ENCODE measurements around the gene SDK2. TPM values are rescaled to one million over a fixed set of nuclear protein-coding genes. Genes with fewer than 3 reads are reported as not detected.

SDK2 gene
- total and polyA plus RNA-seq, 9 of the 15 experiments (the other 6 are each of a cell fraction or from before 2014, with no cell fraction given) = 0.04 TPM; not detected in 8

DNA sequence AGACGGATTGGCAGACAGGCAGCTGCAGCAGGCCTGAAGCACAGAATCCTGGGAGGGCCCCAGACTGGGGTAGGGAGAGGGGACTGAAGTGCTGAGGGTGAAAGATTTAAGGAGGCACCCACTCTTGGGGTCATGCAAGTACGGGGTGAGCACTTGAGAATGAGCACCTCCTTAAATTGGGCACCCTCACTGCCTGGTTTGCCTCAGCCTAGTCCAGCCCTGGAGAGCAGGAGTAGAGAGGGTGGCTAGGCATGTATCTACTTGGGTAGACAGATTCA lies 178.4 kb downstream of the SDK2 start:
- Histone ChIP-seq H3K9me1 (ENCODE audit: control insufficient read depth, insufficient read depth, low read length) (no peaks in the 10 kb centered on the region), H2AFZ (ENCODE audit: low read depth, low read length) (no peak overlapping the region), H3K27ac (ENCODE audit: extremely low read depth, low read depth, low read length) (no peak overlapping the region), H3K36me3 (ENCODE audit: control insufficient read depth, insufficient read depth, low read length) (no peaks in the 10 kb centered on the region), H3K4me1 (replicated peaks in 1 of 2; ENCODE audit: control insufficient read depth in 2 of 2, insufficient read depth in 2 of 2, low read length in 2 of 2) (no peaks in the 10 kb centered on the region), H3K27me3 (ENCODE audit: control insufficient read depth in 2 of 2, insufficient read depth in 2 of 2, low read length in 2 of 2) (peaks cover 0 to 13% of the 10 kb centered on the region in 2 experiments; a peak in 2 of 5 replicates), H3K4me2 (ENCODE audit: insufficient read depth, low read length) (no peak overlapping the region), H4K20me1 (replicated peaks; ENCODE audit: control insufficient read depth, insufficient read depth, low read length) (no peaks in the 10 kb centered on the region), H3K9ac (ENCODE audit: insufficient read depth in 1 of 2, low read depth in 2 of 2, low read length in 2 of 2) (no peak overlapping the region), H3K4me3 (no peak overlapping the region), H3K79me2 (ENCODE audit: control insufficient read depth, insufficient read depth, low read length) (no peaks in the 10 kb centered on the region), H3K9me3 (replicated peaks; ENCODE audit: control insufficient read depth, insufficient read depth, low read depth, low read length) (0 out of 2 replicates have a peak, but pooled peaks cover 3% of the 10 kb centered on the region)
- FAIRE-seq = no peak
- ATAC-seq = no peak
- in situ Hi-C loops (cut with MboI) (no loop called here), intact Hi-C loops (cut with micrococcal nuclease) (no loop called here)
- TF ChIP-seq TBL1XR1 (IDR thresholded peaks at IDR 0.05; ENCODE audit: low read length in 2 of 2) (no peak), DDX20 (tag; IDR thresholded peaks at IDR 0.05; ENCODE audit: low read depth) (no peak)
- TF ChIP-seq, protein P1, sequence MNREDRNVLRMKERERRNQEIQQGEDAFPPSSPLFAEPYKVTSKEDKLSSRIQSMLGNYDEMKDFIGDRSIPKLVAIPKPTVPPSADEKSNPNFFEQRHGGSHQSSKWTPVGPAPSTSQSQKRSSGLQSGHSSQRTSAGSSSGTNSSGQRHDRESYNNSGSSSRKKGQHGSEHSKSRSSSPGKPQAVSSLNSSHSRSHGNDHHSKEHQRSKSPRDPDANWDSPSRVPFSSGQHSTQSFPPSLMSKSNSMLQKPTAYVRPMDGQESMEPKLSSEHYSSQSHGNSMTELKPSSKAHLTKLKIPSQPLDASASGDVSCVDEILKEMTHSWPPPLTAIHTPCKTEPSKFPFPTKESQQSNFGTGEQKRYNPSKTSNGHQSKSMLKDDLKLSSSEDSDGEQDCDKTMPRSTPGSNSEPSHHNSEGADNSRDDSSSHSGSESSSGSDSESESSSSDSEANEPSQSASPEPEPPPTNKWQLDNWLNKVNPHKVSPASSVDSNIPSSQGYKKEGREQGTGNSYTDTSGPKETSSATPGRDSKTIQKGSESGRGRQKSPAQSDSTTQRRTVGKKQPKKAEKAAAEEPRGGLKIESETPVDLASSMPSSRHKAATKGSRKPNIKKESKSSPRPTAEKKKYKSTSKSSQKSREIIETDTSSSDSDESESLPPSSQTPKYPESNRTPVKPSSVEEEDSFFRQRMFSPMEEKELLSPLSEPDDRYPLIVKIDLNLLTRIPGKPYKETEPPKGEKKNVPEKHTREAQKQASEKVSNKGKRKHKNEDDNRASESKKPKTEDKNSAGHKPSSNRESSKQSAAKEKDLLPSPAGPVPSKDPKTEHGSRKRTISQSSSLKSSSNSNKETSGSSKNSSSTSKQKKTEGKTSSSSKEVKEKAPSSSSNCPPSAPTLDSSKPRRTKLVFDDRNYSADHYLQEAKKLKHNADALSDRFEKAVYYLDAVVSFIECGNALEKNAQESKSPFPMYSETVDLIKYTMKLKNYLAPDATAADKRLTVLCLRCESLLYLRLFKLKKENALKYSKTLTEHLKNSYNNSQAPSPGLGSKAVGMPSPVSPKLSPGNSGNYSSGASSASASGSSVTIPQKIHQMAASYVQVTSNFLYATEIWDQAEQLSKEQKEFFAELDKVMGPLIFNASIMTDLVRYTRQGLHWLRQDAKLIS (CRISPR knock-in tag; IDR thresholded peaks at IDR 0.05) = no peak
- TF ChIP-seq, protein P2, sequence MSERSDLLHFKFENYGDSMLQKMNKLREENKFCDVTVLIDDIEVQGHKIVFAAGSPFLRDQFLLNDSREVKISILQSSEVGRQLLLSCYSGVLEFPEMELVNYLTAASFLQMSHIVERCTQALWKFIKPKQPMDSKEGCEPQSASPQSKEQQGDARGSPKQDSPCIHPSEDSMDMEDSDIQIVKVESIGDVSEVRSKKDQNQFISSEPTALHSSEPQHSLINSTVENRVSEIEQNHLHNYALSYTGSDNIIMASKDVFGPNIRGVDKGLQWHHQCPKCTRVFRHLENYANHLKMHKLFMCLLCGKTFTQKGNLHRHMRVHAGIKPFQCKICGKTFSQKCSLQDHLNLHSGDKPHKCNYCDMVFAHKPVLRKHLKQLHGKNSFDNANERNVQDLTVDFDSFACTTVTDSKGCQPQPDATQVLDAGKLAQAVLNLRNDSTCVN (CRISPR knock-in tag; IDR thresholded peaks at IDR 0.05) = no peak
- TF ChIP-seq, protein P3, sequence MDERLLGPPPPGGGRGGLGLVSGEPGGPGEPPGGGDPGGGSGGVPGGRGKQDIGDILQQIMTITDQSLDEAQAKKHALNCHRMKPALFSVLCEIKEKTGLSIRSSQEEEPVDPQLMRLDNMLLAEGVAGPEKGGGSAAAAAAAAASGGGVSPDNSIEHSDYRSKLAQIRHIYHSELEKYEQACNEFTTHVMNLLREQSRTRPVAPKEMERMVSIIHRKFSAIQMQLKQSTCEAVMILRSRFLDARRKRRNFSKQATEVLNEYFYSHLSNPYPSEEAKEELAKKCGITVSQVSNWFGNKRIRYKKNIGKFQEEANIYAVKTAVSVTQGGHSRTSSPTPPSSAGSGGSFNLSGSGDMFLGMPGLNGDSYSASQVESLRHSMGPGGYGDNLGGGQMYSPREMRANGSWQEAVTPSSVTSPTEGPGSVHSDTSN (CRISPR knock-in tag; IDR thresholded peaks at IDR 0.05; ENCODE audit: low read depth) = no peak
- TF ChIP-seq, protein P3 (tag; conservative IDR thresholded peaks at IDR 0.05; ENCODE audit: low read depth) = no peak
- TF ChIP-seq, protein P4, sequence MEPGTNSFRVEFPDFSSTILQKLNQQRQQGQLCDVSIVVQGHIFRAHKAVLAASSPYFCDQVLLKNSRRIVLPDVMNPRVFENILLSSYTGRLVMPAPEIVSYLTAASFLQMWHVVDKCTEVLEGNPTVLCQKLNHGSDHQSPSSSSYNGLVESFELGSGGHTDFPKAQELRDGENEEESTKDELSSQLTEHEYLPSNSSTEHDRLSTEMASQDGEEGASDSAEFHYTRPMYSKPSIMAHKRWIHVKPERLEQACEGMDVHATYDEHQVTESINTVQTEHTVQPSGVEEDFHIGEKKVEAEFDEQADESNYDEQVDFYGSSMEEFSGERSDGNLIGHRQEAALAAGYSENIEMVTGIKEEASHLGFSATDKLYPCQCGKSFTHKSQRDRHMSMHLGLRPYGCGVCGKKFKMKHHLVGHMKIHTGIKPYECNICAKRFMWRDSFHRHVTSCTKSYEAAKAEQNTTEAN (CRISPR knock-in tag; IDR thresholded peaks at IDR 0.05) = no peak
- DNase-seq (ENCODE audit: extremely low read depth in 1 of 4, low spot score in 3 of 4) = no peak
- POLR2A ChIA-PET = no interaction called here
- WGBS (ENCODE audit: insufficient coverage, low coverage, missing lambda C conversion rate) = 0% methylated on average over 2 of the region's 2 CpGs
- no TSS peak for BruUV-seq (replicated peaks)
- CTCF ChIA-PET (ENCODE audit: low intra/inter-chr PET ratio) = no interaction called here

Data from K562 (cell line).